GM19238 (cell line): ENCODE measurements around the gene PDCD1LG2.
"Not testable (repeated sequence)": the region's sequence is repeated elsewhere in the genome, so short reads cannot be mapped to it uniquely, and the experiment has no call there.

ENCODE experiments used
- DNase-seq: peaks from one replicate; pipeline ENCODE4 v3.0.0; 2011; ENCODE audit warnings: low spot score; ENCODE audit not compliant: insufficient read length

Gene PDCD1LG2

DNA sequence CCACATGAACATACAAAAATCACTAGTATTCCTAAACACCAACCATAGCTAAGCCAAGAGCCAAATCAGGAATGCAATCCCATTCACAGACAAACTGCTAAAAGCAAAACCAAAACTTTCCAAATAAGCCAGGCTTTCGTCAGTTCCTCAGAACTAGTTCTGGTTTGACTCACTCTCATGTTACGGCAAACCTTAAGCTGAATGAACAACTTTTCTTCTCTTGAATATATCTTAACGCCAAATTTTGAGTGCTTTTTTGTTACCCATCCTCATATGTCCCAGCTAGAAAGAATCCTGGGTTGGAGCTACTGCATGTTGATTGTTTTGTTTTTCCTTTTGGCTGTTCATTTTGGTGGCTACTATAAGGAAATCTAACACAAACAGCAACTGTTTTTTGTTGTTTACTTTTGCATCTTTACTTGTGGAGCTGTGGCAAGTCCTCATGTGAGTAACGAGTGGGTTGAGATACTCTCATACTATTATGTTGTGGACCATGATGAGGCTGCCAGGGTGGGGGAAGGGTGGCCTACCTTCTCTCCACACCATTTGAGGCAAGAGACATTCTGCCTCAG lies at the start of gene PDCD1LG2:
Gene PDCD1LG2, plus strand, starts transcription at position 172 of the 572 bp plus-strand sequence. CDS start 12,016 bp downstream, outside the sequence.
- DNase-seq: no peak

DNA sequence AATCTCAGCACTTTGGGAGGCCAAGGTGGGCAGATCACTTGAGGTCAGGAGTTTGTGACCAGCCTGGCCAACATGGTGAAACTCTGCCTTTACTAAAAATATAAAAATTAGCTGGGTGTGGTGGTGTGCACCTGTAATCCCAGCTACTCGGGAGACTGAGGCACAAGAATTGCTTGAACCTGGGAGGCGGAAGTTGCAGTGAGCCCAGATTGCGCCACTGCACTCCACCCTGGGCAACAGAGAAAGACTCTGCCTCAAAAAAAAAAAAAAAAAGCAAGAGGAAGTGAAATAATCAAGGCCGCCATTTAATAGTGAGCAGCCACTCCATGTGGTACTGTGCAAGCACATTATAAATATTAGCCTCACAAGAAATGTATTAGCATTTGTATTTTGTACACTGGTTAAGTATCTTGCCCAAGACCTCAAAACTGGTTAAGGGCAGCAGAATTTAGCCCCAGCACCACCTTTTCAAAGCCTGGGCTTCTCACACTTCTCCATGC lies 45.5 kb upstream of the PDCD1LG2 start:
- DNase-seq: not testable (repeated sequence)

GRCh38 chr9:5466005-5466404 lies 44.3 kb upstream of the PDCD1LG2 start:
- DNase-seq: no peak

- DNase-seq: no peak
Measured at GRCh38 chr9:5466766-5467165, 43.6 kb upstream of the PDCD1LG2 start.

DNA sequence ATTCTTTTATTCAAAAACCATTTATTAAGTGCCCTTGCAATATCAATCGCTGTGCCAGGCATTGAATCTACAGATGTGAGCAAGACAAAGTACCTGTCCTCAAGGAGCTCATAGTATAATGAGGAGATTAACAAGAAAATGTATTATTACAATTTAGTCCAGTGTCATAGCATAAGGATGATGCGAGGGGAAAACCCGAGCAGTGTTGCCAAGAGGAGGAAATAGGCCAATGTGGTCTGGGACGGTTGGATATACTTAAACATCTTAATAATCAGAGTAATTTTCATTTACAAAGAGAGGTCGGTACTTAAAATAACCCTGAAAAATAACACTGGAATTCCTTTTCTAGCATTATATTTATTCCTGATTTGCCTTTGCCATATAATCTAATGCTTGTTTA lies 41.5 kb upstream of the PDCD1LG2 start:
- DNase-seq: no peak

- DNase-seq: no peak
Measured at GRCh38 chr9:5470122-5470521, 40.2 kb upstream of the PDCD1LG2 start.

- no peak for DNase-seq
Measured at GRCh38 chr9:5470816-5471215, 39.5 kb upstream of the PDCD1LG2 start.

DNA sequence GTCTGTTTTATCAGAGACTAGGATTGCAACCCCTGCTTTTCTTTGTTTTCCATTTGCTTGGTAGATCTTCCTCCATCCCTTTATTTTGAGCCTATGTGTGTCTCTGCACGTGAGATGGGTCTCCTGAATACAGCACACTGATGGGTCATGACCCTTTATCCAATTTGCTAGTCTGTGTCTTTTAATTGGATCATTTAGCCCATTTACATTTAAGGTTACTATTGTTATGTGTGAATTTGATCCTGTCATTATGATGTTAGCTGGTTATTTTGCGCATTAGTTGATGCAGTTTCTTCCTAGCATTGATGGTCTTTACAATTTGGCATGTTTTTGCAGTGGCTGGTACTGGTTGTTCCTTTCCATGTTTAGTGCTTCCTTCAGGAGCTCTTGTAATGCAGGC lies 34.7 kb upstream of the PDCD1LG2 start:
- DNase-seq: not testable (repeated sequence)

DNA sequence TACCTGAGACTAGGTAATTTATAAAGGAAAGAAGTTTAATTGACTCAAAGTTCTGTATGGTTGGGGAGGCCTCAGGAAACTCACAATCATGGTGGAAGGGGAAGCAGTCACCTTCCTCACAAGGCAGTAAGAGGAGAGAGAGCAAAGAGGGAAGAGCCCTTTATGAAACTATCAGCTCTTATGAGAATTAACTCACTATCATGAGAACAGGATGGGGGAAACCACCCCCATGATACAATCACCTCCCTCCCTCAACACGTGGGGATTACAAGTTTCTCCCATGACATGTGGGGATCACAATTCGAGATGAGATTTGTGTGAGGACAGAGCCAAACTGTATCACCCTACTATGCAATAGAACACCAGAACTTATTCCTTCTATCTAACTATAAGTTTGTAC lies 32.1 kb upstream of the PDCD1LG2 start:
- DNase-seq: no peak

GRCh38 chr9:5479994-5480694 lies 30.2 kb upstream of the PDCD1LG2 start:
- no peak for DNase-seq

DNA sequence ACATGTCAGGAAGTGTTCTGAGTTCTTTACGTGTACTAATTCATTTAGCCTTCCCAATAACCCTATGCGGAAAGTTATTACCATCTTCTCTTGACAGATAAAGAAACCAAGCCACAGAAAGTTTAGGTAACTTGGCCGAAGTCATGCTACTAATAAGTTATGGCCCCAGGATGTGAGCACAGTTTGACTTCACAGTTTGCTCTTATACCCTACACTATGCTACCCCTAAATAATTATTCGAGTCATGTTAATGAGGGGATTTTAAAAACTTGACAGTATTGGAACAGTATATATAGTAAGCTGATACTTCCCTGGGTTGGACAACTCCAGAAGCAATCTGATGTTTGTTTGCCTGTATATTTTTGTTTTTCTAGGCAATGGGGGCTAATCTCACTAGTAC lies 29.4 kb upstream of the PDCD1LG2 start:
- no peak for DNase-seq

GRCh38 chr9:5481322-5482040 lies 28.9 kb upstream of the PDCD1LG2 start:
- no peak for DNase-seq

DNA sequence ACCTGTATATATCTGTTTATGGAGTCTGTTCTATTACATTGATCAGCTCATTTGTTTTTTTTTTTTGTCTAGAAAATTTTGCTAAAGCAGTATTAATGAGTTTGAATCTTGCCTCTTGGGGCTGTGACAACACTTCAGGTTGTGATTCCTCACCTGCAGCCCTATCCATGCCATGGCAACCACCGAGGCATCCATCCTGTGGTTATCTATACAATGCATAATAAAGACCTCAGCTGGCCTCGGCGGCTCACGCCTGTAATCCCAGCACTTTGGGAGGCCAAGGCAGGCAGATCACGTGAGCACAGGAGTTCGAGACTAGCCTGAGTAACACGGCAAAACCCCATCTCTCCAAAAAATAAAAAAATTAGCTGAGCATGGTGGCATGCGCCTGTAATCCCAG lies 28.1 kb upstream of the PDCD1LG2 start:
- no peak for DNase-seq

- DNase-seq: no peak
Measured at GRCh38 chr9:5483306-5483705, 27.0 kb upstream of the PDCD1LG2 start.

DNA sequence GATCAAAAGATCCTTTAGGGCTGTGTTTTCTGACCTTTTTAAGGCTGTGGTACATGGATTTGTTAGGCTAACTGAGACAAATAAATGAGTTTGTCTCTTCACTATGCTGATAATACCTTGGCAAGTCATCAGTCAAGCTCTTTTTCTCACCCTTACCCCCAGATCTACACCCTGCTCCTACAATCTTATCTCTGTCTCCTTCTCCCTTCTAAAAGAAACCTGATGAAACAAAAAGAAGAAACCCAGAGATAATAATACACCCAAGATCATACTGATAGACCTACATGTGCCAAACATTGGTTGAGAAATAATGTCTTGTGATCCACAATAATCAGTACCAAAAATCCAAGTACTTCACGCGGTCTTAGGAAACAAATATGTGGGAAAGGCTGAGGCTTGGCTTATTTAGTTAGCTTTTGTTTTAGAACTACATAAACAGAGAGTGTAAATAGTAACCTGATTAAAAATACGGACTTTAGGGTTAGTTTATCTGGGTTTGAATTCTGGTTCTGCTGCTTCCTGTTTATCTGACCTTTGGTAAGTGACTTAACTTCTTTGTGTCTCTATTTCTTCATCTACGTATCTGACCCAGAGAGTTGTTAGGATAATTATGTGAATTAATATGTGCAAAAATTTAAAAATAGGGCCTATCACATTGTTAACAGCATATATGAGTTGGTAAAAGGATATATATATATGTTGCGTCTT lies 24.8 kb upstream of the PDCD1LG2 start:
- DNase-seq: no peak

DNA sequence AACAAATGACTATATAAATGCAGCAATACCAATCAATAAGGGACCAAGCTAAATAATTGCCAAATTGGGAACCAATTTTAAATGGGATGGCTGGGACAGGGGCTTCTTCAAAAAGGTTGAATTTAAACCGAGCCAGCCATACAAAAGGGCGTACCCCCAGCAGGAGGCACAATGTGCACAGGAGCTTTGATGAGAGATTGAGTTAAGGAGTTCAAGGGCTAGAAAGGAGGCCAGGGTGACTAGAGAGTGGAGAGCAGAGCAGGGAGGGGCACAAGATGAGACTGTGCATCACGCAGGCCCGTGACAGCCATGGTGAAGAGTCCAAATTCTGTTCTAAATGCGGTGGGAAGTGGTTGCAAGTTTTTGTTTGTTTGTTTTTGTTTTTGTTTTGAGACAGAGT lies 23.3 kb upstream of the PDCD1LG2 start:
- no peak for DNase-seq

GRCh38 chr9:5488221-5489008 lies 21.9 kb upstream of the PDCD1LG2 start:
- no peak for DNase-seq

- DNase-seq: no peak
Measured at GRCh38 chr9:5489630-5490490, 20.5 kb upstream of the PDCD1LG2 start.

DNA sequence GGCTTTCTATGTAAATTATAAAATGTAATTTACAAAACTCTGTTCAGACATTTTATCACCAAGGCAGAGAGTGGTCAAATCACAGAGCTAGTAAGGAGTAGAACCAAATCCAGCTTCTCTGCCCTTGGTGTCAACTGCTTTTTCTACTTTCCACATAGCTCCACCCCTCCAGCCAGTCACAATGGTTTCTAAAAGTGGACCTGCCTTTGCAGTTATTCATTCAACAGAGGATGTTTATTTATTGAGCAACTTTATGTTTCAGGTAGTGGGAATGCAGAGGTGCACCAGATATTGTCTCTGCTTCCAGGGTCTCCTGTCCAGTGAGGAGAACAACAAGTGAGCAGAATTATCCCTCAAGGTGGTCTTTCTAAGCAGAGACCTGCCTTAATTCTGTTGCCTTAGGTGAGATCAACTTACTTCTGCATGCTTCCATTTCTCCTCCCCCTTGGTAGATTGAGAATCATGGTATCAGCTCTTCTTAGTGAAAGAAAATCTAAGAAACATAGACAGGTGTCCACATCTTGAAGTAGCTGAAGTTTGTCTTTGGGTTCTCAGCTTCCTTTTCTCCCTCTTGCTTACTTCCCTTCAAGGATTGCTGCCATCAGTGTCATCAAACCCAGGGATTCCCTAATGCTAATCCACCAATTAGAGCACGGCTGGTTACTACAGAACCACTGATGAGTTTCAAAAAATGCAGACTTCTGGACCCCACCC lies 17.2 kb upstream of the PDCD1LG2 start:
- DNase-seq: no peak
